T-cell (primary cell): Measurements from ENCODE around the gene MAGEA3. TPM values are rescaled to one million over a fixed set of nuclear protein-coding genes. Genes with fewer than 3 reads are reported as not detected.
"Not testable (repeated sequence)": the region's sequence is repeated elsewhere in the genome, so short reads cannot be mapped to it uniquely, and the experiment has no call there.

Source experiments
- ATAC-seq, 4 experiments: fragments of 200-7000 bp in 3 of 4; fragments of 150-1000 bp in 1 of 4; cut with Tn5 transposase; replicated peaks in 1 of 4; 1 replicate in 3 of 4; 2 replicates in 1 of 4; pipeline ENCODE4 v1.10.0; 2021; ENCODE audit warnings: moderate library complexity in 3 of 4, mild to moderate bottlenecking in 2 of 4, moderate number of reproducible peaks in 1 of 4
- CTCF ChIA-PET, 2 donors: fragments of 300-600 bp; sonication (Branson Sonifier 250); formaldehyde crosslinking; loops; one replicate each; lab custom pipeline; 2022; ENCODE audit warnings: antibody characterized with exemption in 2 of 2; lab: Charles Lee
- POLR2A ChIA-PET, 2 donors: fragments of 300-600 bp; sonication (Branson Sonifier 250); formaldehyde crosslinking; loops; one replicate each; lab custom pipeline; 2022; ENCODE audit warnings: antibody characterized with exemption in 2 of 2; lab: Charles Lee
- DNase-seq, 35 experiments: peaks; one replicate each; pipeline versions ENCODE4 v3.0.0 to v3.0.0-alpha.2; 2013 to 2023
- H3K27ac ChIP-seq: one replicate; pipeline ENCODE4 v1.5.1; 2013; ENCODE audit warnings: low read length
- H3K27me3 ChIP-seq, 2 experiments: replicated peaks in 1 of 2; 1 replicate in 1 of 2; 2 replicates in 1 of 2; pipeline versions ENCODE4 v1.6.1 to v1.7.0; 2013; ENCODE audit warnings: low read length in 1 of 2, mixed read lengths in 1 of 2; ENCODE audit not compliant: control insufficient read depth in 2 of 2, insufficient read depth in 2 of 2; ENCODE audit errors: extremely low read depth in 1 of 2
- H3K36me3 ChIP-seq, 2 donors: 1 replicate in 1 of 2; 2 replicates in 1 of 2; pipeline versions ENCODE4 v1.6.1 to v1.7.0; 2013; ENCODE audit warnings: low read length in 1 of 2; ENCODE audit not compliant: control insufficient read depth in 2 of 2, insufficient read depth in 1 of 2; ENCODE audit errors: extremely low read depth in 1 of 2
- H3K4me1 ChIP-seq, 2 experiments: 1 replicate in 1 of 2; 2 replicates in 1 of 2; pipeline versions ENCODE4 v1.6.1 to v1.7.0; 2013; ENCODE audit warnings: low read length in 2 of 2, mixed read lengths in 1 of 2; ENCODE audit not compliant: insufficient read depth in 2 of 2, control insufficient read depth in 1 of 2; ENCODE audit errors: extremely low read depth in 1 of 2
- H3K4me3 ChIP-seq, 2 donors: 1 replicate in 1 of 2; 2 replicates in 1 of 2; pipeline versions ENCODE4 v1.5.1 to v1.7.0; 2013; ENCODE audit warnings: mild to moderate bottlenecking in 2 of 2, low read length in 1 of 2, moderate library complexity in 1 of 2; ENCODE audit not compliant: control insufficient read depth in 1 of 2; ENCODE audit errors: extremely low read depth in 1 of 2
- H3K9me3 ChIP-seq: 2 replicates; pipeline ENCODE4 v1.7.0; 2013
- H3K27ac Mint-ChIP-seq, 2 donors: one replicate each; pipeline ENCODE4 v1.8.0; 2020 to 2021; ENCODE audit warnings: mild to moderate bottlenecking in 2 of 2, mixed read lengths in 2 of 2
- H3K27me3 Mint-ChIP-seq, 2 donors: one replicate each; pipeline ENCODE4 v1.8.0; 2021 to 2022; ENCODE audit warnings: mixed read lengths in 2 of 2
- H3K36me3 Mint-ChIP-seq: one replicate; pipeline ENCODE4 v1.8.0; 2021; ENCODE audit warnings: mixed read lengths
- H3K4me1 Mint-ChIP-seq, 3 donors: one replicate each; pipeline ENCODE4 v1.8.0; 2020 to 2022; ENCODE audit warnings: mixed read lengths in 3 of 3, mild to moderate bottlenecking in 1 of 3
- H3K4me3 Mint-ChIP-seq, 3 donors: one replicate each; pipeline ENCODE4 v1.8.0; 2020 to 2022; ENCODE audit warnings: mild to moderate bottlenecking in 3 of 3, mixed read lengths in 3 of 3, moderate library complexity in 3 of 3
- H3K9me3 Mint-ChIP-seq, 3 donors: one replicate each; pipeline ENCODE4 v1.8.0; 2020 to 2022; ENCODE audit warnings: mixed read lengths in 3 of 3
- WGBS: methylation state at CpG from one replicate; pipeline ENCODE4 v1.1.5; 2013; ENCODE audit warnings: missing lambda C conversion rate; ENCODE audit not compliant: insufficient coverage; 5-methylcytosine and 5-hydroxymethylcytosine counted together
- total RNA-seq, 35 experiments: library from RNA in 6 of 35; stranded (reverse) in 6 of 35; fragments of 120-200 nt in 1 of 35; gene quantifications; one replicate each; pipeline versions ENCODE4 v1.2.1 to v1.2.4 and lab custom pipeline; 2013 to 2026

MAGEA3 gene
- total RNA-seq, 5 donors from 2014 or later (not counting 1 experiment from before 2014, with no cell fraction given) = 0.28 to 0.33 TPM; not detected in 3

DNA sequence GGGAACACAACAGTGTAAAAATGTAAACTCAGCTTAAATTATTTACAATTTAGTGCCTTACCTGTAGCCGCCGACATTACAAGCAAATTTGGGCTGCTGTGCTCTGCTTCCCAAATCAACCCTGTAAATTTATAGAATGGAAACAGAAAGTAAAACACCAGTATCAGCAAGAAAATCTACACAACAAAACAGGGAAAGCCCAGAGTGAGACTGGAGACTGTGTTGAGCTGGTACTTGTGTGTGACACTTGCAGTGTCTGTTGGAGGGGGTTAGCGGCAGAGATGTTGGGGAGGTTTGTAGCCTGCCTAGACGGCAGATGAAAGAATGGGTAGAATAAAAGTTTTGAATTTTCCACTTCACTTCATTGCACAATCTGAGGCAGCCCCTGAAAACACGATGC is 14.6 kb downstream of the MAGEA3 start:
- H3K4me1 ChIP-seq, H3K27ac ChIP-seq, DNase-seq, POLR2A ChIA-PET, H3K27me3 ChIP-seq, H3K9me3 Mint-ChIP-seq, CTCF ChIA-PET, ATAC-seq, H3K36me3 ChIP-seq, H3K27ac Mint-ChIP-seq, H3K4me3 Mint-ChIP-seq, H3K36me3 Mint-ChIP-seq, H3K4me1 Mint-ChIP-seq, H3K9me3 ChIP-seq, H3K4me3 ChIP-seq, H3K27me3 Mint-ChIP-seq: not testable (repeated sequence)
- WGBS = no CpG with 5 or more reads among the region's 5 CpGs

GRCh38 chrX:152713815-152714787 is 15.5 kb downstream of the MAGEA3 start, which contains the start of gene MAGEA2B:
Gene MAGEA2B (plus strand): TSS chrX:152714628. CDS start chrX:152717107, 2,479 bp downstream.
- H3K36me3 ChIP-seq, CTCF ChIA-PET, H3K4me1 Mint-ChIP-seq, H3K27me3 ChIP-seq, H3K4me3 ChIP-seq, POLR2A ChIA-PET, H3K36me3 Mint-ChIP-seq, H3K27ac ChIP-seq, DNase-seq, H3K4me3 Mint-ChIP-seq, ATAC-seq, H3K4me1 ChIP-seq, H3K9me3 ChIP-seq, H3K9me3 Mint-ChIP-seq, H3K27me3 Mint-ChIP-seq, H3K27ac Mint-ChIP-seq: not testable (repeated sequence)
- no CpG with 5 or more reads among the region's 35 CpGs for WGBS

GRCh38 chrX:152725409-152725808 is 26.8 kb downstream of the MAGEA3 start:
- DNase-seq (no peak), ATAC-seq (no peak)
- H3K36me3 ChIP-seq = no peaks in the 10 kb centered on the region
- no peak overlapping the region for H3K4me3 Mint-ChIP-seq
- H3K27me3 Mint-ChIP-seq = peaks cover 3 to 19% of the 10 kb centered on the region in 2 donors
- ChIA-PET POLR2A (no interaction called here), CTCF (no interaction called here)
- H3K27ac ChIP-seq = no peak overlapping the region
- H3K27ac Mint-ChIP-seq = no peak overlapping the region
- H3K4me1 Mint-ChIP-seq = no peaks in the 10 kb centered on the region
- no peaks in the 10 kb centered on the region for H3K9me3 ChIP-seq
- no peaks in the 10 kb centered on the region for H3K36me3 Mint-ChIP-seq
- H3K4me3 ChIP-seq = no peak overlapping the region
- no peaks in the 10 kb centered on the region for H3K27me3 ChIP-seq
- no peaks in the 10 kb centered on the region for H3K9me3 Mint-ChIP-seq
- no peaks in the 10 kb centered on the region for H3K4me1 ChIP-seq
- 80% methylated on average over 1 of the region's 7 CpGs for WGBS

DNA sequence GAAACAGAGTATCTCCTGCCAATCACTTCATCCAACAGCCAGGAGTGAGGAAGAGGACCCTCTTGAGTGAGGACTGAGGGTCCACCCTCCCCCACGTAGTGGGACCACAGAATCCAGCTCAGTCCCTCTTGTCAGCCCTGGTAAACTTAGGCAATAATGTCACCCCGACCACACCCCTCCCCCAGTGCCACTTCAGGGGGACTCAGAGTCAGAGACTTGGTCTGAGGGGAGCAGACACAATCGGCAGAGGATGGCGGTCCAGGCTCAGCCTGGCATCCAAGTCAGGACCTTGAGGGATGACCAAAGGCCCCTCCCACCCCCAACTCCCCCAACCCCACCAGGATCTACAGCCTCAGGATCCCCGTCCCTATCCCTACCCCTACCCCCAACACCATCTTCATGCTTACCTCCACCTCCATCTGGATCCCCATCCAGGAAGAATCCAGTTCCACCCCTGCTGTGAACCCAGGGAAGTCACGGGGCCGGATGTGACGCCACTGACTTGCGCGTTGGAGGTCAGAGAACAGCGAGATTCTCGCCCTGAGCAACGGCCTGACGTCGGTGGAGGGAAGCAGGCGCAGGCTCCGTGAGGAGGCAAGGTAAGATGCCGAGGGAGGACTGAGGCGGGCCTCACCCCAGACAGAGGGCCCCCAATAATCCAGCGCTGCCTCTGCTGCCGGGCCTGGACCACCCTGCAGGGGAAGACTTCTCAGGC is 34.8 kb downstream of the MAGEA3 start, which contains the start of the genes CSAG1 and MAGEA12:
TSS of gene CSAG1 (minus strand) at position 461 of the 715 bp plus-strand sequence. CDS start 1,261 bp downstream, outside the sequence.
TSS of gene MAGEA12 (plus strand) at position 497 of the 715 bp plus-strand sequence. CDS start 2,405 bp downstream, outside the sequence.
- DNase-seq = no peak
- no peaks in the 10 kb centered on the region for H3K27me3 ChIP-seq
- CTCF ChIA-PET = no interaction called here
- no peak within 1 kb of the TSS for H3K27ac ChIP-seq
- Mint-ChIP-seq H3K27me3 (peaks cover 3 to 4% of the 10 kb centered on the region in 2 donors), H3K9me3 (no peaks in the 10 kb centered on the region), H3K27ac (no peak within 1 kb of the TSS), H3K4me3 (no peak within 1 kb of the TSS), H3K36me3 (no peaks in the 10 kb centered on the region), H3K4me1 (no peaks in the 10 kb centered on the region)
- no peak within 1 kb of the TSS for H3K4me3 ChIP-seq
- POLR2A ChIA-PET = no interaction called here
- WGBS = no CpG with 5 or more reads among the region's 21 CpGs
- H3K4me1 ChIP-seq = no peaks in the 10 kb centered on the region
- H3K36me3 ChIP-seq = no peaks in the 10 kb centered on the region
- no peak for ATAC-seq
- H3K9me3 ChIP-seq = no peaks in the 10 kb centered on the region

- H3K9me3 ChIP-seq, H3K27ac ChIP-seq, H3K36me3 ChIP-seq, H3K27ac Mint-ChIP-seq, H3K27me3 ChIP-seq, H3K4me3 ChIP-seq, H3K36me3 Mint-ChIP-seq, H3K27me3 Mint-ChIP-seq, H3K4me3 Mint-ChIP-seq, CTCF ChIA-PET, ATAC-seq, H3K4me1 Mint-ChIP-seq, DNase-seq, H3K4me1 ChIP-seq, H3K9me3 Mint-ChIP-seq, POLR2A ChIA-PET: not testable (repeated sequence)
- WGBS = no CpG with 5 or more reads among the region's 22 CpGs
Measured at GRCh38 chrX:152734143-152734858, 35.7 kb downstream of the MAGEA3 start.

DNA sequence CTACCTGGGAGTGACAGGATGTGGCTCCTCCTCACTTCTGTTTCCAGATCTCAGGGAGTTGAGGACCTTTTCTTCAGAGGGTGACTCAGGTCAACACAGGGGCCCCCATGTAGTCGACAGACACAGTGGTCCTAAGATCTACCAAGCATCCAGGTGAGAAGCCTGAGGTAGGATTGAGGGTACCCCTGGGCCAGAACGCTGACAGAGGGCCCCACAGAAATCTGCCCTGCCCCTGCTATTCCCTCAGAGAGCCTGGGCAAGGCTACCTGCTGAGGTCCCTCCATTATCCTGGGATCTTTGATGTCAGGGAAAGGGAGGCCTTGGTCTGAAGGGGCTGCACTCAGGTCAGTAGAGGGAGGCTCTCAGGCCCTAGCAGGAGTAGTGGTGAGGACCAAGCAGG is 36.5 kb downstream of the MAGEA3 start:
- peaks cover 0 to 4% of the 10 kb centered on the region in 2 donors for H3K27me3 Mint-ChIP-seq
- WGBS = no CpG with 5 or more reads among the region's 2 CpGs
- DNase-seq (no peak), ATAC-seq (no peak)
- POLR2A ChIA-PET = no interaction called here
- H3K4me1 Mint-ChIP-seq = no peaks in the 10 kb centered on the region
- Histone ChIP-seq H3K27ac (no peak overlapping the region), H3K36me3 (no peaks in the 10 kb centered on the region), H3K27me3 (no peaks in the 10 kb centered on the region), H3K4me1 (no peaks in the 10 kb centered on the region), H3K9me3 (no peaks in the 10 kb centered on the region), H3K4me3 (no peak overlapping the region)
- CTCF ChIA-PET = no interaction called here
- no peak overlapping the region for H3K4me3 Mint-ChIP-seq
- no peak overlapping the region for H3K27ac Mint-ChIP-seq
- H3K9me3 Mint-ChIP-seq = no peaks in the 10 kb centered on the region
- H3K36me3 Mint-ChIP-seq = no peaks in the 10 kb centered on the region
